GM13977 (cell line): Measurements from ENCODE around the gene GAS2.

Source experiments
- DNase-seq: peaks from one replicate; pipeline ENCODE4 v3.0.0; 2012; ENCODE audit warnings: low spot score
- in situ Hi-C: fragments of 300-500 bp; cut with MboI; formaldehyde crosslinking; loops from one replicate; pipeline ENCODE4 v1.12.0; 2022; ENCODE audit warnings: low sequenced_read_pairs, low pct_unique_long_range_greater_than_20kb, mixed read lengths, inconsistent platforms; ENCODE audit not compliant: unreplicated experiment
- TF ChIP-seq, protein P1 (sequence below): IDR thresholded peaks from 2 replicates; pipeline ENCODE4 v1.5.1; 2012; ENCODE audit warnings: mild to moderate bottlenecking, control low read depth; ENCODE audit not compliant: insufficient read depth; ENCODE audit errors: extremely low read depth, missing control alignments

The GAS2 gene

DNA sequence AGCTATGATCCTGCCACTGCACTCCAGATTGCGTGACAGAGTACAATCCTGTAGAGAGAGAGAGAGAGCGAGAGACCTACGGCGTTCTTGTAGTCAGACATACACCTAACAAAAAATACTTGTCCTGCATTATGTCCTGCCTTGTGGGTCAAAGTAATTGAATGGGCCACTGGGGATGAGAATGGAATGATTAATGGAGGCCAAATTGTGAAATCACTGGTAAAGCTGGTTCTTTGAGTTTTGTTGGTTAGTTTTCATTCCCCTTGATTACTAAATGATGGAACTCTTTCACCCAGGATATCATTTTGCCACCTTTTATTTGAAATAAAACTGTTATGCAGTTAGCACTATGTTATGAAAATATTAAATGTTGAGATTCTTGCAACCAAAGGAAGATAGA is 18.7 kb downstream of the GAS2 start:
- no peak for DNase-seq
- TF ChIP-seq, protein P1, sequence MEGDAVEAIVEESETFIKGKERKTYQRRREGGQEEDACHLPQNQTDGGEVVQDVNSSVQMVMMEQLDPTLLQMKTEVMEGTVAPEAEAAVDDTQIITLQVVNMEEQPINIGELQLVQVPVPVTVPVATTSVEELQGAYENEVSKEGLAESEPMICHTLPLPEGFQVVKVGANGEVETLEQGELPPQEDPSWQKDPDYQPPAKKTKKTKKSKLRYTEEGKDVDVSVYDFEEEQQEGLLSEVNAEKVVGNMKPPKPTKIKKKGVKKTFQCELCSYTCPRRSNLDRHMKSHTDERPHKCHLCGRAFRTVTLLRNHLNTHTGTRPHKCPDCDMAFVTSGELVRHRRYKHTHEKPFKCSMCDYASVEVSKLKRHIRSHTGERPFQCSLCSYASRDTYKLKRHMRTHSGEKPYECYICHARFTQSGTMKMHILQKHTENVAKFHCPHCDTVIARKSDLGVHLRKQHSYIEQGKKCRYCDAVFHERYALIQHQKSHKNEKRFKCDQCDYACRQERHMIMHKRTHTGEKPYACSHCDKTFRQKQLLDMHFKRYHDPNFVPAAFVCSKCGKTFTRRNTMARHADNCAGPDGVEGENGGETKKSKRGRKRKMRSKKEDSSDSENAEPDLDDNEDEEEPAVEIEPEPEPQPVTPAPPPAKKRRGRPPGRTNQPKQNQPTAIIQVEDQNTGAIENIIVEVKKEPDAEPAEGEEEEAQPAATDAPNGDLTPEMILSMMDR = no peak
- in situ Hi-C loops = no loop called here

DNA sequence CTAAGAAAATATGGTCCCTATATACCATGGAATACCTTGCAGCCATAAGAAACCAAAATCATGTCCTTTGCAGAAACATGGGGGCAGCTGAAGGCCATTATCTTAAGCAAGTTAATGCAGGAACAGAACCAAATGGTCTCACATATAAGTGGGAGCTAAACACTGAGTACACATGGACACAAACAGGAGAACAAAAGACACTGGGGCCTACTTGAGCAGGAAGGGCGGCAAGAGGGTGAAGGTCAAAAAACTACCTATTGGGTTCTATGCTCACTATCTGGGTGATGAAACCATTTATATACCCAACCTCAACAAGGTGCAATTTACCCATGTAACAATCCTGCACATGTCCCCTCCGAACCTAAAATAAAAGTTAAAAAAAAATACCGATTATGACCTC is 22.5 kb downstream of the GAS2 start:
- no peak for DNase-seq
- TF ChIP-seq, protein P1 = no peak
- in situ Hi-C loops = no loop called here

DNA sequence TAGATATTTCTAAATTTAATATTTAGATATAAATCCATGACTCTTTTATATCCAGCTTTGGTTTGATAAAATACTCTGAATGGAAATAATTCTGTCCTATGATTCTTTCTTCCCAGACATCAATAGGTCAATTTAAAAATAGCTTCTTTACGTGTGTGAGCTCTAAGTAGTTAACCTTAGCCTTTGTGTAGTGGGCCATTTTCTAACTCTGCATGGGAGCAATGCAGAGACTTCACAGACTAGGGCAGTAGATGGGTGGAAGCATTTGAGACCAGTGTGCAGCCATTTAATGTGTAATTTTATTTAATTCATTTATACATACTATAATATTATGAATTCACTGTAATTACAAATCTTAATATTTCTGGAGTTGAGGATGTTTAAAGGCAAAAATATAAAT is 23.8 kb downstream of the GAS2 start:
- DNase-seq = no peak
- in situ Hi-C loops = no loop called here
- TF ChIP-seq, protein P1 = no peak

DNA sequence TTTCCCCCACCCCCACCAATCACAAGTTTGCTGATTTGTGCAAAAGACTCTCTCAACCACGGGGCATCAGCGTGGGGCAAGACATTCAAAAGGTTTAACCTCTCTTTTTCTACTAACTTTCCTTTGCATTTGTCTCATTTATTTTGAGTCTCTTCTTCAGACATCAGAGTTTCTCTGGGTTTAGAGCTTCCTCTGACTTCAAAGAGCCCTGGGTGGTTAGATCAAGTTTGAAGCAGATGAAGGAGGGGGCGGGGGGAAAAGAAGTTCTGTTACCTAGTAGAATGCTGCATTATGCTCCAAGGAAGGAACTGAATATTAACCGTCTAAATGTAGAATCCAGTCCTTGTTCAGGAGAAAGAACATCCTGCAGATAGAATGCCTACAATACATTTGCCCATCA is 24.5 kb downstream of the GAS2 start:
- DNase-seq = no peak
- TF ChIP-seq, protein P1 = no peak
- in situ Hi-C loops = no loop called here

DNA sequence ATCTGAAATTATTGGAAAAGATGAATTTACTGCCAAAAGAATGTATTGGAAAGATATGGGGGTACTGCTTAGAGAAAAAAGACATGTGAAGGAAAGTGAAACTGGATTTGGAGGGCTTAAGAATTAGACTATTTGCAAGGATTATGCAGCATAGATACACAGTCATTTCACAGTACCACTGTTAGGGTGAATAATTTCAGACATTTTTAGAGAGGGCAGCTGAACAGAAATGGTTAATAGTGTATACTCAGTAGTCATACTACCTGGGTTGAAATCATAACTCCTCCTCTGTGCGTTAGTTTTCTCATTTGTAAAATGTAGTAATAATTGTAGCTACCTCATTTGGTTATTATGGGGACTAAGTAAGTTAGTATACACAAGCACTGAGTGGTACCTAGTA is 33.0 kb downstream of the GAS2 start:
- no peak for DNase-seq
- TF ChIP-seq, protein P1 = no peak
- in situ Hi-C loops = no loop called here

DNA sequence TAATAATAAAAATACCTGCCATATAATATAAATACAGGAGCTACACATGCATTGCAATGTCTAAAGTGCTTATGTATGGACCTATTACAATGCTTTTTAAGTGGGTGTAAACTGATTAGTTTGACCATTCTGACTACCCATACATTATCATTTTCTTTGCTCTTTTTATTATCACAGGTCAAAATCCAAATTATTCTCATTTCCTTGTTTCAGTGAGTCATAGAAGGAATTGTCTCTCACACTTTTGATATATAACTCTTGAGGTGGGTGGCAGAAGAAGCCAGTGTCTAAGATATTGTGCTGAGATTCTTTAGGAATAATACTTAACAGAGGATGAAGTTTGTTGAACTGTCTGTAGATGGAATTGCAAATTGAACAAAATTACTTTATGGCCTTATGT is 35.6 kb downstream of the GAS2 start:
- TF ChIP-seq, protein P1 = no peak
- DNase-seq = no peak
- in situ Hi-C loops = no loop called here

DNA sequence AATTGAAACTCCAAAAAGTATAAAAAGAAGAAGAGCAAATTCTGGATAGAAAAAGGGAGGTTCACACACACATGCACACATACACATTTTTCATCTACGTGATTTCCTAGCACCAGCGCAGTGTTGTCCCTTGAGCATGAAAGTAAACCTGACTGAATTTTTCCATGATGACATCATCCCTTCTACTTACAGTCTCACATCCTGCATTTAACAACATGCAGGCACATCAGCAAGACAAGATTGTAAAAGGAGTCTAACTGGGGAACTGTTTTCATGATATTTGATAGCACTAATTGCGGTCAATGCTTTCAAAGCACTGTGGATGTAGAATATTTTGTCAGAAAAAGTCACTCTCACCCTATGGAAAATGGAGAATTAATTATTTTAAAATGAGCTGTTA is 36.6 kb downstream of the GAS2 start:
- TF ChIP-seq, protein P1 = no peak
- in situ Hi-C loops = no loop called here
- DNase-seq = no peak
